Stimulated activated CD4-positive, alpha-beta T cell treated with anti-CD3 and anti-CD28 coated beads, Interleukin-4, amount 100 ng/mL, for 1 hour (primary cell): ENCODE results near the gene INPP5D.
A peak's percentile ranks its signal among the peaks of the same experiment; 100 is the strongest.
"Not testable (repeated sequence)": the region's sequence is repeated elsewhere in the genome, so short reads cannot be mapped to it uniquely, and the experiment has no call there.

Experiments used
- DNase-seq: peaks from one replicate; pipeline ENCODE4 v3.0.0-alpha.2; 2020

INPP5D gene

DNA sequence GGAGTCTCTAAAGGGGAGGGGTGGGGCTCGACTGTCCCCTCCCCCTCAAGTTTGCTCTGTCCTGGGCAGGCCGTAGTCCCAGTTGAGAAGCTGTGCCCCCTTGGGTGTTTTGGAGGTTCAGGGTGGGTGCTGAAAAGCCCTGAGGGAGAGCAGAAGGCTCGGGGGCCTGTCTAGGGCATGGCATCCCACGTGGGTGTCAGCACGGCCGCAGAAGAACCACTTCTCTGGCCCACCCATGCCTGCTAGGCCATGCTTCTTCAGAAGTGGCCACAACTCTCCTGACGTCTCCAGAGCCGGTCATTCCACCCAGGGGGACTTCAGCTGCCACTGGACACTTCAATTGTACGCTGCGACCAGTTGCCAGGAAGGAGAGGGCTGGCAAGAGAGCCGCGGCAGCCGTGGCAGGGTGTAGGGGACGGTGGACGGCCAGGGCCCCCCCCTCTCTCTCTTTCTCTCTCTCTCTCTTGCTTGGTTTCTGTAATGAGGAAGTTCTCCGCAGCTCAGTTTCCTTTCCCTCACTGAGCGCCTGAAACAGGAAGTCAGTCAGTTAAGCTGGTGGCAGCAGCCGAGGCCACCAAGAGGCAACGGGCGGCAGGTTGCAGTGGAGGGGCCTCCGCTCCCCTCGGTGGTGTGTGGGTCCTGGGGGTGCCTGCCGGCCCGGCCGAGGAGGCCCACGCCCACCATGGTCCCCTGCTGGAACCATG lies at the start of gene INPP5D:
Gene INPP5D, plus strand, starts transcription at position 546 of the 704 bp plus-strand sequence. Its CDS starts 137 bp downstream, at position 683.
- DNase-seq, result peak; percentile 63

- DNase-seq, result no peak
These were observed 49.4 kb upstream of the INPP5D start for GRCh38 chr2:233010569-233011267.

- no peak for DNase-seq
These were observed 48.9 kb upstream of the INPP5D start for GRCh38 chr2:233011268-233011650.

DNA sequence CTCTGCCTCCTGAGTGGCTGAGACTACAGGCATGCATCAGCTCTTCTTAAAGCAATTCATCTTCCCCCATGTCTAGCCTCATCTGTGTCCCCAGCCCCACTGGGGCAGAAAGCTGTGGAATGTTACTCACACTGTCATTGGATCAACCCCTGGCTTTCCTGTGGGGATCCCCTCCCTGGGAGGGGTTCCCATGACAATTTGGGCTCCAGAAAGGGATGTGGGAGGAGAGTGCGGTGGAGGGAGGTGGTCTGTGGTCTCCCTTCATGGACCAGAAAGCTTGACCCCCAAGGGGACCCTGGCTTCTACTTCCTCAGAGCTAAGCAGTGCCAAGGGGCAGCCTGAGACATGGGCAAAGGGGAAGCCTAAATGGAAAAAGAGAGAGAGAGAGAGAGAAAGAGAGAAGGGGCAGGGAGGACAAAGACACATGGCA lies 48.4 kb upstream of the INPP5D start:
- no peak for DNase-seq

DNA sequence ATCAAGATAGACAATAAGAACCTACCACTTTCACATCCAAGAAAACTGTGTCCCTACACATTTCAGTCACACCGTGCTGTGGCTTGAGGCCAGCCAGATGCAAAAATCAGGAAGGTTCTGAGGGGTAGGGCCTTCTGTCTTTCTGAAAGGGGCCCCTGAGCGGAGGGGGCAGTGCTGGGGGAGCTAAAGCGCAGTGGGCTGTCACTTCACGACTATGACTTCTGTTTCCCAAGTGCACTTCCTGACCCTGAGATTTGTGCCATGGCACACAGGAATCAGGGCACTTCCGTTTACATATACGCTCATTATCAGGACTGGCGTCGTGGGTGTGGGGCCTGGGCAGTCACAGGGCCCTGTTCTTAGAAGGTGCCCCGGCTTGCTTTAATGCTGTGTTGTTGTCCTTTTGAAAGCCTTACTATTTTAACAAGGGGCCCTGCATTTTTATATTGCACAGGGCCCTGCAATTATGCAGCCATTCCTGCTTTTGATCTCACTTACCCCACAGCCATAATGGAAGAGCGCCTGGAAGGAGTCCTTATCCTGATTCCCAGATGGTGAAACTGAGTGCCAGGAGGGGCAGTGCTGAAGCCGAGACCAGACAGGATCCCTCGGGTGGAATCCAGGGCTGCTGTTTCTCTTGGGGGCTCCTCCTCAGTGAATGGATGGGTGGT lies 47.7 kb upstream of the INPP5D start:
- DNase-seq, result no peak

DNA sequence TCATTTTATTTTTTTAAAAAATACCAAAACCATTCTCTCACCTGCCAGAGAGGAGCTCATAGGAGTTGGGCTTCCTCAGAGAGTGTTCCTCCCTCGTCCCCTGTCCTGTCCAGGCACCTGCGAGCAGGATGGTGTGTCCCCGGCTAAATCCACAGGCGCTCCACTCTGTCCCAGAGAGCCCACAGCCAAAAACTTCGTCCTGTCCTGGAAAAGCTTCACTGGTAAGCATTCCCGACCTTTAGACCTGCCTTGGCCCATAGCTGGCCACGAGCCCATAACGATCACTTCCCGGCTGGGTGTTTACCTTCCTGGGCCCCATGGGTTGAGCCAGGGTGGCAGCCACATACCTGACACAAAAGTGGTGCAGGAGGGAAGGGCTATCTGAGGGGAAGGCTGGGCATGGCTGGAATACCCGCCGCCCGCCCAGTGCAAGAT lies 47.1 kb upstream of the INPP5D start, which contains the start of gene NGEF:
Gene NGEF, minus strand, starts transcription at position 230 of the 435 bp plus-strand sequence. CDS start 38,366 bp downstream, outside the sequence.
- no peak for DNase-seq

- no peak for DNase-seq
These were observed 46.5 kb upstream of the INPP5D start for GRCh38 chr2:233013650-233014049.

DNA sequence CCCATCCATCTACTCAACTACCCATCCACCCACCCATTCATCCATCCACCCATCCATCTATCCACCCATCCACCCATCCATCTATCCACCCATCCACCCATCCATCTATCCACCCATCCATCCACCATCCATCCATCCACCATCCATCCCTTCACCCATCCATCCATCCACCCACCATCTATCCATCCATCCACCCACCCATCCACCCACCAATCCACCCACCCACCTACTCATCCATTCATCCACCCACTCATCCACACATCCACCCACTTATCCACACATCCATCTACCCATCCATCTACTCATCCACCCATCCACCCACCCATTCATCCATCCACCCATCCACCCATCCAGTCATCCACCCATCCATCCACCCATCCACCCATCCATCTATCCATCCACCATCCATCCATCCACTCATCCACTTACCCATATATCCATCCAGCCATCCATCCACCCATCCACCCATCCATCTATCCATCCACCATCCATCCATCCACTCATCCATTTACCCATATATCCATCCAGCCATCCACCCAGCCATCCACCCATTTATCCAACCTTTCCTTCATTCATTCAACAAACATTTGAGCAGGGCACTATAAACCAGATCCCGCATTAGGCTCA lies 45.0 kb upstream of the INPP5D start:
- no peak for DNase-seq

GRCh38 chr2:233017947-233018346 lies 42.2 kb upstream of the INPP5D start:
- no peak for DNase-seq

DNA sequence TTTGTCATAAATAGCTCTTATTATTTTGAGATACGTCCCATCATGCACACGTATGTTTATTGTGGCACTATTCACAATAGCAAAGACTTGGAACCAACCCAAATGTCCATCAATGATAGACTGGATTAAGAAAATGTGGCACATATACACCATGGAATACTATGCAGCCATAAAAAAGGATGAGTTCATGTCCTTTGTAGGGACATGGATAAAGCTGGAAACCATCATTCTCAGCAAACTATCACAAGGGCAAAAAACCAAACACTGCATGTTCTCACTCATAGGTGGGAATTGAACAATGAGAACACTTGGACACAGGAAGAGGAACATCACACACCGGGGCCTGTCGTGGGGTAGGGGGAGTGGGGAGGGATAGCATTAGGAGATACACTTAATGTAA lies 40.5 kb upstream of the INPP5D start:
- not testable (repeated sequence) for DNase-seq

GRCh38 chr2:233020454-233020853 lies 39.7 kb upstream of the INPP5D start:
- DNase-seq, result no peak

DNA sequence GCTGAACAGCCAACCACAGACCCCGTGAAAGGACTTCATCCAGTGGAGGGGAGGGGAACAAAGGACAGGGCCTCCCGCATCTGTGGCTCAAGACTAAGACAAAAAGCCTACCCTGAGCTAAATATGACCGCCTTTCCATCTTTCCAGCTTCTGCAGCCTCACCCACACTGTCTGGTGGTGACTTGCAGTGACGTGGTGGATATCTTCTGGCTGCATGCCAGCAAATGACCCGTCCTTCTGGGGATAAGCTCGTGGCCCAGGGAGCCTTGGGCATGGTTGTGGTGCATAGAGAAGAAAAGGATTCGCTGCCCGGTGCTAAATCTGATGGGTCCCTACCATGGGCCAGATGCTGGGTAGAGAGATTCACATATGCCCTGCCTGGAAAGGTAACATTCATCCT lies 38.4 kb upstream of the INPP5D start:
- DNase-seq, result no peak

DNA sequence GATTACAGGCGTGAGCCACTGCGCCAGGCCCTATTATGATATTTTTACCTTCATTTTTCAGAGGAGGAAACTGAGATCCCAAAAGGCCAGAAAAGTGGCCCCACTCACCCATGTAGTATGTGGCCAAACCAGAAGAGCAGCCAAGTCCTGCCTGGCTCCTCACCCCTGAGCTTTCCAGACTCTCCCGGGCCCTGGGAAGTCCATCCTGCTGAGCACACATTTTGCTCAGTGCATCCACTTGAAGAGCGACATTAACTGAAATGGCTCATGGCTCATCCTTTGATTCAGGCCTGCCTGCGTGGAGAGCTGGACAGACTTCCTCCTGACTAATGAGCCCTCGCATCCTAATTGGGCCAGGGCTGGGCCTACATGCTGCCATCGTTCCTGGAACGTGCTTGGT lies 37.6 kb upstream of the INPP5D start:
- no peak for DNase-seq

DNA sequence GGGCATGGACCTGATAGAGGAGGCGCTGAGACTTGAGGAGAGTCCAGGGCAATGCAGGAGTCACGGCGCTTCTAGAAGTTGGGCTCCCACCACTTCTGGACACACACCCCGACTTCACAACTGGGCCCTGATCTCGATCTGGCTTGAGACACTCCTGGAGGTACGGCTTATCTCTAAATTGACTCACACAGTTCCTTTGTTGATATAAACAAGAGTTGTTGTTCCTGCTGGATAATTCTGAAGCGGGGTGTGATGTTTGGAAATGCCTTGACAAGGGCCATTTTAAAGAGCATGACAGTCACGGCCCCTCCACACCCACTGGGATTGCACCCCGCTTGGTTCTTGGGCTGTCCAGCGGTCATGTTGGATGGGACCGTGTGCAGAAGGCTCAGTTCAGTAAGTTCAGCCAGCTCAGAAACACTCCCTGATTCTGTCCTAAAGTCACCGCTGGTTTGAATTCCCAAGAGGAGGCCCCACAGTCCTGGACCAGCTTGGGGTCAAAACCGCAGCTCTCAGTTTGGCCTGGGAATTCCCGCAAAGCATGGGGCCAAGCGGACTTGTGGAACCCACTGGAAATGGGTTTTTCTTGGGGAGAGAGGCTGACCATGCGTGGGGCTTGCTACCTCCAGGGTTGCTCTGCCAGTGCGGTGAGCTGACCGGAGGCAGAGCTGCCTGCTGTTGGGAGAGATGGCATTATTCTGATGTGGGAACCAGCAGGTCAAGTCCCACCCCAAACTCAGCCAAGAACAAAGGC lies 37.0 kb upstream of the INPP5D start:
- no peak for DNase-seq

DNA sequence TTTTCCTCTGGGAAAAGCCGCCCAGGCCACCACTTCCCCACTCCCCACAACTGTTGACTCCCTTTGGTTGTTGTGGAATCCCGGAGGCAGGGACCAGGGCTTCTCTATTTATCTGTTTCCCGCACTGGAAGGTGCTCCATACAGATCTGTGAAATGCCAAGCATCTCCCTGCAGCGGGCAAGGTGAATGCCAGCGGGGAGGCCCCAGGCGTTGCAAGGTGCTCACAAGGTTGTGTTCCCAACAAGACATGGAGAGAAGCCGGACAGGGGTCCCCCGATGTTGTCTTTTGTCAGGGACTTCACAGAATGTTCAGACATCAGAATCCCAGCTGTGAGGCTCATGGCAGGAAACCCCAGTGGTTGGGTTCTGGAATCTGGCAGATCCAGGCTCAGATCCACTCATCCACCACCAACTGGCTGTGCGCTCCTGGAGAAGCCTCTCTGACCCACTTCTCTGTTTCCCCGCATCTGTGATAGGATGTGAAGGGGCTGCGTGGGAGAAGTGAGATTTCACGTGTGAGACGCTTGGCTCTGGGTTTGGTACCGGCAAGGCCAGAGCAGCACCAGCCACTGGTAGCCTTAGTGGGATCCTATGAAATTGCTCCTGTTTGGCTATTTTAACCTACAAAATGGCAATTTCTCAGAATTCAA lies 36.3 kb upstream of the INPP5D start:
- DNase-seq, result no peak

GRCh38 chr2:233025706-233026105 lies 34.4 kb upstream of the INPP5D start:
- no peak for DNase-seq

- no peak for DNase-seq
These were observed 33.8 kb upstream of the INPP5D start for GRCh38 chr2:233026198-233026813.

DNA sequence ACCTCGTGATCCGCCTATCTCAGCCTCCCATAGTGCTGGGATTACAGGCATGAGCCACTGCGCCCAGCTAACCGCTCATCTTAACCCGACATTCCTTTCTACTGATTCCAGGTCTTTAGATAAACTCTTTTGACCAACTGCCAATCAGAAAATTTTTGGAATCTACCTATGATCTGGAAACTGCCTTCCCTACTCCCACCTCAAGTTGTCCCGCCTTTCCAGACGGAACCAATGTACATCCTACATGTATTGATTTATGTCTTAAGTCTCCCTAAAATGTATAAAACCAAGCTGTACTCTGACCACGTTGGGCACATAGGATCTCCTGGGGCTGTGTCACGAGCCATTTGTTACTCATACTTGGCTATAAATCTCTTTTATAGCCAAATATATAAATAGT lies 30.8 kb upstream of the INPP5D start:
- DNase-seq, result no peak

GRCh38 chr2:233031556-233032500 lies 28.3 kb upstream of the INPP5D start:
- DNase-seq, result no peak
